Measurements from ENCODE around the gene LMNTD2.
"Not testable (repeated sequence)": the region's sequence is repeated elsewhere in the genome, so short reads cannot be mapped to it uniquely, and the experiment has no call there.

Gene LMNTD2

GRCh38 chr11:518463-519202 lies 41.9 kb downstream of the LMNTD2 start:
- Histone ChIP-seq H3K27ac (ENCODE audit: poor library complexity, severe bottlenecking) (peak overlapping the region; percentile 95), H3K4me3 (ENCODE audit: severe bottlenecking) (peak overlapping the region; percentile 7), H3K4me1 (ENCODE audit: insufficient read depth, poor library complexity, severe bottlenecking) (peaks cover 16% of the 10 kb centered on the region), H3K36me3 (ENCODE audit: low read depth) (no peaks in the 10 kb centered on the region; the same call in none of the 2 replicates), H3K27me3 (ENCODE audit: insufficient read depth, poor library complexity, severe bottlenecking) (no peaks in the 10 kb centered on the region), H3K9me3 (ENCODE audit: severe bottlenecking) (peaks cover 2% of the 10 kb centered on the region)
- ATAC-seq (ENCODE audit: low read depth): peak; percentile 87
- peak; percentile 95 for DNase-seq (ENCODE audit: low spot score)
- TF ChIP-seq CTCF (IDR thresholded peaks at IDR 0.05; ENCODE audit: poor library complexity, severe bottlenecking): peak; percentile 99

- H3K36me3 ChIP-seq (ENCODE audit: low read depth); H3K9me3 ChIP-seq (ENCODE audit: severe bottlenecking); H3K4me3 ChIP-seq (ENCODE audit: severe bottlenecking); H3K27me3 ChIP-seq (ENCODE audit: insufficient read depth, poor library complexity, severe bottlenecking); DNase-seq (ENCODE audit: low spot score); ATAC-seq (ENCODE audit: low read depth): not testable (repeated sequence)
- peaks cover 16% of the 10 kb centered on the region for H3K4me1 ChIP-seq (ENCODE audit: insufficient read depth, poor library complexity, severe bottlenecking)
- H3K27ac ChIP-seq (ENCODE audit: poor library complexity, severe bottlenecking): peak overlapping the region; percentile 95
Measured at GRCh38 chr11:516918-517685, 43.4 kb downstream of the LMNTD2 start.

GRCh38 chr11:516400-516799 lies 44.1 kb downstream of the LMNTD2 start:
- peaks cover 2% of the 10 kb centered on the region for H3K9me3 ChIP-seq (ENCODE audit: severe bottlenecking)
- no peak for ATAC-seq (ENCODE audit: low read depth)
- TF ChIP-seq CTCF (IDR thresholded peaks at IDR 0.05; ENCODE audit: poor library complexity, severe bottlenecking): no peak

GRCh38 chr11:515131-515530 lies 45.4 kb downstream of the LMNTD2 start:
- TF ChIP-seq CTCF (IDR thresholded peaks at IDR 0.05; ENCODE audit: poor library complexity, severe bottlenecking): no peak
- peak overlapping the region; percentile 95 for H3K27ac ChIP-seq (ENCODE audit: poor library complexity, severe bottlenecking)
- peak; percentile 90 for ATAC-seq (ENCODE audit: low read depth)
- peaks cover 16% of the 10 kb centered on the region for H3K4me1 ChIP-seq (ENCODE audit: insufficient read depth, poor library complexity, severe bottlenecking)
- H3K4me3 ChIP-seq (ENCODE audit: severe bottlenecking): no peak overlapping the region
- no peaks in the 10 kb centered on the region for H3K27me3 ChIP-seq (ENCODE audit: insufficient read depth, poor library complexity, severe bottlenecking)
- H3K36me3 ChIP-seq (ENCODE audit: low read depth): peaks cover 13% of the 10 kb centered on the region
- H3K9me3 ChIP-seq (ENCODE audit: severe bottlenecking): no peaks in the 10 kb centered on the region
- DNase-seq (ENCODE audit: low spot score): peak; percentile 88

More at GRCh38 chr11:516400-516799, 44.1 kb downstream of the LMNTD2 start:
- H3K27ac ChIP-seq (ENCODE audit: poor library complexity, severe bottlenecking): peak overlapping the region; percentile 95
- H3K36me3 ChIP-seq (ENCODE audit: low read depth): peaks cover 4% of the 10 kb centered on the region
- DNase-seq (ENCODE audit: low spot score): no peak
- H3K4me1 ChIP-seq (ENCODE audit: insufficient read depth, poor library complexity, severe bottlenecking): peaks cover 16% of the 10 kb centered on the region
- H3K4me3 ChIP-seq (ENCODE audit: severe bottlenecking): no peak overlapping the region
- no peaks in the 10 kb centered on the region for H3K27me3 ChIP-seq (ENCODE audit: insufficient read depth, poor library complexity, severe bottlenecking)

GRCh38 chr11:514606-515005 lies 45.9 kb downstream of the LMNTD2 start:
- no peaks in the 10 kb centered on the region for H3K27me3 ChIP-seq (ENCODE audit: insufficient read depth, poor library complexity, severe bottlenecking)
- H3K4me1 ChIP-seq (ENCODE audit: insufficient read depth, poor library complexity, severe bottlenecking): peaks cover 16% of the 10 kb centered on the region
- H3K27ac ChIP-seq (ENCODE audit: poor library complexity, severe bottlenecking): peak overlapping the region; percentile 95
- no peak overlapping the region for H3K4me3 ChIP-seq (ENCODE audit: severe bottlenecking)
- DNase-seq (ENCODE audit: low spot score): no peak
- ATAC-seq (ENCODE audit: low read depth): no peak
- peaks cover 17% of the 10 kb centered on the region for H3K36me3 ChIP-seq (ENCODE audit: low read depth)
- no peaks in the 10 kb centered on the region for H3K9me3 ChIP-seq (ENCODE audit: severe bottlenecking)
- no peak for TF ChIP-seq CTCF (IDR thresholded peaks at IDR 0.05; ENCODE audit: poor library complexity, severe bottlenecking)
